ENCODE results near the gene CDC42BPA.
"Not testable (repeated sequence)": the region's sequence is repeated elsewhere in the genome, so short reads cannot be mapped to it uniquely, and the experiment has no call there.

CDC42BPA gene

GRCh38 chr1:227059076-227059475 is 259.2 kb downstream of the CDC42BPA start:
- DNase-seq (ENCODE audit: low spot score), result no peak

GRCh38 chr1:227058321-227058751 is 260.0 kb downstream of the CDC42BPA start:
- no peak for DNase-seq (ENCODE audit: low spot score)

DNA sequence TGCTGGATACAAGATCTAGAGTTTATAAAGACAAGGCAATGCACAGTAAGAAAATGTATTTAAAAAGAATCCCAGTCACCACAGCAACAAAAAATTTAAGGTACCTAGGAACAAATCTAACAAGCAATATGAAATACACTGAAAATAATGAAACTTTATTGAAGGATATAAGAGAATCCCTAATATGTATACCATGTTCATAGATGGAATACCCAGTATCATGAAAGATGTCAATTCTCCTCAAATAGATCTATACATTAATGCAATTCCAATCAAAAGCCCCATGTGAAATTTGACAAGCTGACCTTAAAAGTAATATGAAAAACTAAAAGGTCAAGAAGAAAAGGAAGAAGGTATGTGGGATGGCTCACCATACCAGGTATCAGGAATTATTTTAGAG is 269.0 kb downstream of the CDC42BPA start:
- DNase-seq (ENCODE audit: low spot score), result no peak

- DNase-seq (ENCODE audit: low spot score), result no peak
Measured at GRCh38 chr1:227043755-227044154, 274.5 kb downstream of the CDC42BPA start.

GRCh38 chr1:227042292-227042691 is 276.0 kb downstream of the CDC42BPA start:
- DNase-seq (ENCODE audit: low spot score), result no peak

DNA sequence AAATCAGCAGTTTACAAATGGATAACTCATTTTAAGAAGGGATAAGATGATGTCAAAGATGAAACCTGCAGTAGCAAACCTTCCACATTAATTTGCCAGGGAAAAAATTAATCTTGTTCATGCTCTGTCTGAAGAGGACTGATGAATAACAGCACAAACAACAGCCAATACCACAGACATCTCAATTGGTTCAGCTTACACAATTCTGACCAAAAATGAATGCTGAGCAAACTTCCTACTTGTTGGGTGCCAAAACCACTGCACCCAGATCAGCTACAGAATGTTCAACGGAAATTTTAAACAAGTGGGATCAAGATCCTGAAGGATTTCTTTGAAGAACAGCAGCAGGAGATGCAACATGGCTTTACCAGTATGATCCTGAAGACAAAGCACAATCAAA is 279.9 kb downstream of the CDC42BPA start:
- DNase-seq (ENCODE audit: low spot score), result no peak

GRCh38 chr1:227037121-227037520 is 281.2 kb downstream of the CDC42BPA start:
- DNase-seq (ENCODE audit: low spot score), result no peak

- no peak for DNase-seq (ENCODE audit: low spot score)
Measured at GRCh38 chr1:227035316-227035715, 283.0 kb downstream of the CDC42BPA start.

- no peak for DNase-seq (ENCODE audit: low spot score)
Measured at GRCh38 chr1:227033880-227034279, 284.4 kb downstream of the CDC42BPA start.

- no peak for DNase-seq (ENCODE audit: low spot score)
Measured at GRCh38 chr1:227032396-227032795, 285.9 kb downstream of the CDC42BPA start.

DNA sequence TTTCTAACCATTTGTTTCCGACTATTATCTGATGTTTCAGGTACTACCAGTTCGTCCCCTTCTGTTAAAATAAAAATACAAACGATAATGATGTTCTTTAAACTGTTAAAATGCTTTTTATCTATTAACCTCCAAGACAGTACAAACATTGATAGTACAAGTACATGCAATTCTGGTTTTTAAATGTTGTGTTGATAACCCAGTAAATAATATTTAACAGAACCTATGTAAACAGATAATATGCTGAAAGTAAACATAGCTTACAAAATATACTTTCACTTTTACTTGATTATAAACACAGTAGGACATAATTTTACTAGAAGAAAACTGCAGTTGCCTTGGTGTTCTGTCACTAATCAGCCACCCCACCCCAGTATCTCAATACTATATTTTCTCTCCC is 301.3 kb downstream of the CDC42BPA start:
- no peak for DNase-seq (ENCODE audit: low spot score)

GRCh38 chr1:227010645-227011044 is 307.6 kb downstream of the CDC42BPA start:
- no peak for DNase-seq (ENCODE audit: low spot score)

DNA sequence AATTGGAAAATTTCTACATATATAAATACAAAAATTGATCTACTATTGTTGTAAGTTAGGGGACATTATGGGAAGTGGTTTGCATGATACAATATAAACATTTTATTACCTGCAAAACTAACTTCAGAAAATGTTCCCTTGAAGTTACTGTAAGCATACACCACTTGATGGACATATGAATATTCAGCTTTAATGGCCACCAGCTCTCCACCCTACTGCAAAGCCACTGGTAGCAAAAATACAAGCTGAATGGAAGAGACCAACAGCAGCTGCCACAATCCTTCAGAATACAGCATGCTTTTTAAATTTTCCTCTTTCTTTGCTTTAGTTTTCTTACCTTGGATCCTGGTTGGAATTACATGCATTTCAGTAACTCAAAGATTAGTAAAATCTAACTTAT is 308.4 kb downstream of the CDC42BPA start:
- no peak for DNase-seq (ENCODE audit: low spot score)

DNA sequence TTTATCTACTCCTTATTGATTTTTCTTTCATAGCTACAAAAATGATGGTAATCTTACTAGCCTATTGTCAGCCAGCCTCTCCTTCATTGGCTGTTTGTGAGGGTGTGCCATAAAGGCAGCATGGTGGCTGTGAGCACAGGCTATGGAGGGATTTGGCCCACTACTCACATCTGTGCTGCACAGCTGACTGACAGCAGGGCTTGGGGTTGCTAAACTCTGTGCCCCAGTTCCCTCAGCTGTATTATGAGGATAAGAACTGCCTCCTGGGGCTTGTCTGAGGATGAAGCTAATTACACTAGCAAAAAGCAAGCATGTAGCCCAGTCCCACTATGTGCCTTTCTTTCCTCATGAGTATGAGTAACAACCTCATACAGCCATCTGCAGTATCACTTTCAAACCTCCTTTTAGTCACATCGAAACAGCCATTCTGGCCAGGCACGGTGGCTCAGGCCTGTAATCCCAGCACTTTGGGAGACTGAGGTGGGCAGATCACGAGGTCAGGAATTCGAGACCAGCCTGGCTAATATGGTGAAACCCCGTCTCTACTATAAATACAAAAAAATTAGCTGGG is 312.0 kb downstream of the CDC42BPA start:
- DNase-seq (ENCODE audit: low spot score), result no peak

DNA sequence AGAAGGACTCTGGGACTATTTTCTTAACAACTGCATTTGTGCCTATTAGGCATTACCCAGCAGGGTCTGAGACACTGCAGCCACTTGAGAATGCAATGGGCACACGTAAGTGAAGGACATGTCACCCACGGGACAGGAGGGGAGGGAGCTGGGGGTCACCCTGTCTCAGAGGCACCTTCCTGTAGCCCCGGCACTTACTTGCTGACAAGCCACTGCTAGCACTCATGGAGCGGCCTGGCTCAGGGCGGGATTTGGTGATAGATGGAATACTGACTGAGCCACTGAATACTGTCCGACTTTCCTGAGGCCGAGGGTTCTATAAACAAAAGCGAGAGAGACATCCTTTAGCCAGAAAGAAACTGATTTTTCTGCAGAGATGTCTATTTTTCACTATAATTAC is 313.5 kb downstream of the CDC42BPA start:
- no peak for DNase-seq (ENCODE audit: low spot score)

- DNase-seq (ENCODE audit: low spot score), result no peak
Measured at GRCh38 chr1:227003165-227003564, 315.1 kb downstream of the CDC42BPA start.

GRCh38 chr1:227002531-227003049 is 315.7 kb downstream of the CDC42BPA start:
- no peak for DNase-seq (ENCODE audit: low spot score)

GRCh38 chr1:226999579-226999978 is 318.7 kb downstream of the CDC42BPA start:
- not testable (repeated sequence) for DNase-seq (ENCODE audit: low spot score)

DNA sequence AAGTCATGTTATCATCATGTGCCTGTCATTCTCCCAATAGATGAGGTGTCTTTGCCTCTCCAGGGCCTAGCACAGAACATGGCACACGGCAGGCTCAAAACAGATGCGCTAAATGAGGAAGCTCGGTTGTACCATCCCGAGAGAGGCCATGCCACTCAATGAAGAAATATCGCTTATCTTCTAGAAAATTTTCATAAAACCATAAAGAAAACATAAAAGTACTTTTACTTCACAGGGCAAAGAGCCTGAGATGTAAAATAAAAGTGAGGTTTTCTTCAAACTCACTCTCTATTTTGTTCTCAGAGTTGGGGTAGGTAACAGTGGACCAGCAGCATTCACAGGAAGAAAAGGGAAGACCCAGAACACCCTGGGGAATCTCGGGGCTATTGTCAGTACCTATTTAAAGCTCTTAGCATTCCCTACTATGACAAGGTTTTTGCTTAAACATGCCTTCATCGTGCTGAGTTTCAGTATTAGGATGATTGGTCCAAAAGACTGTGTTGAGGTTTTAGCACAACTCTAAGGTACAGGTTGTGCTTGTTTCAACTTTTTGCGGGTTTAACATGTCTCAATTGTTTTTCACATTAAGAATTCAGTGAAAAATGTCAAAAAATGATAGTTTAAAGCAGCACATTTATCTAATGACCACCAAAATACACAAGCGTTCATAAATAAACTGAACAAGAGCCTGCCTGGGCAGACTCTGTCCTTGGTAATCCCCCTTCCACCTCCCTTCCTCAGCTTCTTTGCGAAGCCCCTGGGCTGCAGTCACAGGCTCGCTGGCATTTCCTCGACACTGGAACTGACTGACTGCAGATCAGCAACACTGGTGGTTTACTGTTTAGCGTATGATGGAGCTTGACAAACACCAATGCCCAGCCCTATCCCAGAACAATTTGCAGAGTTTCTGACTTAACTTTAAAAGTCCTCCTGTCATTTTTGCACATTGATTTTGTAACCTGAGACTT is 322.6 kb downstream of the CDC42BPA start:
- DNase-seq (ENCODE audit: low spot score), result no peak

DNA sequence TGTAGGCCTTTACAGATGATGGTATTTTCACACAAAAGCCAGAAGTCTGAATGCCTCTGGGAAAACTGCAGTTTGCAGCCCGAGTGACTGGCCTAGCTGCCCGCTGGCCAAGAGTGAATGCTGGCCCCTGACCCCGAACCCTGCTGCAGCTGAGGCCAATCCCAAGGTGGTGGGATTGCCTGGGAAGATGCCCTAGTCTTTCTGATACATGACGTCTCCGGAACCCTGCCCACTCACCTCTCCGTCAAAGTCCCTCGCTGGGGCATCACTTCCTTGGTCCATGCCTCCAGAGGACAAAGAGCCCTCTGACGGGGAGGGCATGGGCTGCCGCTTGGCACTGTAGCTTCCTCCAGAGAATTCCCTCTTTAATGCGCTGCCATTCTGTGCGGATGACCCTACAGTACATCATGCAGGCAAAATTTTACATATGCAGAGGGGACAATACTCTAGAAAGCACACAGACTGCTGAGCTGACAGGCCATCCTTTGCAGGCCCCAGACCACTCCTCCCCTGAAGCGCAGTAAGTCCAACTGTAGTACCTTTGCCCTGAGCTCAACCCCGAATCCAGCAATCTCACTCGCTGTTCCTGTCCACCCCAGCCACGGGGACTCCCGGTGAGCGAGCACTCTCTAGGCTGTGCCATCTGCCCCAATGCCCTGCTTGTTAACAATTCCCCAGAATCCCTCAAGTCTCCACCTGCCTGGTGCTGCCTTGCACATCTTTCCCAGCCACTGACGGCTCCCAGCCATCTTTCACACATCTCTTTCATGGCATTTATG is 323.5 kb downstream of the CDC42BPA start:
- DNase-seq (ENCODE audit: low spot score), result no peak

GRCh38 chr1:226993814-226994585 is 324.3 kb downstream of the CDC42BPA start:
- no peak for DNase-seq (ENCODE audit: low spot score)

DNA sequence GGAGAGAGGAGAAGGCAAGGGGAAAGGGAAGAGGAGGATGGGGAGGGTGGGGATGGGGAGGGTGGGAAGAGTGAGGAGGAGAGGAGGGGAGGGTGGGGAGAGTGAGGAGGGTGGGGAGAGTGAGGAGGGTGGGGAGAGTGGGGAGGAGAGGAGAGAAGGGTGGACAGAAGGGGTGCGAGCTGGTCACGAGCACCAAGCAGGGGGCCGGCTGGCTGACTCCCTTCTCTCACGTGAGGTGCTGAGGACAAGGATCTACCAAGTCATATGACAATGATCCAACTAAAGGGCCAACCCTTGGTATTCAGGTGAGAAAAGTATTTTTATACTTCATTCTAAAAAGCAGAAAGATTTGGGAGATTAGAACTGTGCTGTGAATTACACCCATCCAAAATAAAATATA is 326.4 kb downstream of the CDC42BPA start:
- no peak for DNase-seq (ENCODE audit: low spot score)
